Neuronal stem cell (in vitro differentiated cells): ENCODE data around the gene ZNF629. TPM values are rescaled to one million over a fixed set of nuclear protein-coding genes. Genes with fewer than 3 reads are reported as not detected.
A peak's percentile ranks its signal among the peaks of the same experiment; 100 is the strongest.

ENCODE experiments used
- DNase-seq: peaks from one replicate; pipeline ENCODE4 v3.0.0-alpha.2; 2013; ENCODE audit warnings: low spot score
- H2AFZ ChIP-seq: one replicate; pipeline ENCODE4 v1.6.1; 2013; ENCODE audit warnings: mild to moderate bottlenecking, low read length, inconsistent platforms
- H2AK5ac ChIP-seq: 2 replicates; pipeline ENCODE4 v1.6.1; 2013; ENCODE audit warnings: low read depth, mild to moderate bottlenecking, inconsistent platforms, low read length, moderate library complexity, mixed read lengths
- H2BK120ac ChIP-seq: 2 replicates; pipeline ENCODE4 v1.6.1; 2013; ENCODE audit warnings: low read depth, mild to moderate bottlenecking, inconsistent platforms, low read length, moderate library complexity, mixed read lengths
- H2BK12ac ChIP-seq: one replicate; pipeline ENCODE4 v1.6.1; 2013; ENCODE audit warnings: low read length, inconsistent platforms
- H2BK15ac ChIP-seq: 2 replicates; pipeline ENCODE4 v1.6.1; 2013; ENCODE audit warnings: mild to moderate bottlenecking, low read length, inconsistent platforms, mixed read lengths
- H2BK5ac ChIP-seq: one replicate; pipeline ENCODE4 v1.6.1; 2013; ENCODE audit warnings: inconsistent platforms, mild to moderate bottlenecking, low read length, moderate library complexity
- H3K14ac ChIP-seq: one replicate; pipeline ENCODE4 v1.6.1; 2013; ENCODE audit warnings: low read length, inconsistent platforms
- H3K18ac ChIP-seq: 2 replicates; pipeline ENCODE4 v1.6.1; 2013; ENCODE audit warnings: low read length, inconsistent platforms
- H3K23ac ChIP-seq: 2 replicates; pipeline ENCODE4 v1.6.1; 2013; ENCODE audit warnings: low read depth, mild to moderate bottlenecking, mixed read lengths, low read length, inconsistent platforms; ENCODE audit not compliant: poor library complexity
- H3K27ac ChIP-seq: replicated peaks from 3 replicates; pipeline ENCODE4 v1.5.1; 2013; ENCODE audit warnings: low read length, inconsistent platforms
- H3K27me3 ChIP-seq, 3 experiments: 2 replicates each; pipeline ENCODE4 v1.6.1; 2013; ENCODE audit warnings: low read length in 3 of 3, mild to moderate bottlenecking in 2 of 3, inconsistent platforms in 1 of 3, low read depth in 1 of 3, mixed read lengths in 1 of 3, moderate library complexity in 1 of 3; ENCODE audit not compliant: control insufficient read depth in 3 of 3, insufficient read depth in 3 of 3
- H3K36me3 ChIP-seq, 2 donors: replicated peaks in 1 of 2; 2 replicates each; pipeline ENCODE4 v1.6.1; 2013; ENCODE audit warnings: low read length in 2 of 2; ENCODE audit not compliant: control insufficient read depth in 2 of 2, insufficient read depth in 2 of 2
- H3K4ac ChIP-seq: 2 replicates; pipeline ENCODE4 v1.6.1; 2013; ENCODE audit warnings: inconsistent platforms, mild to moderate bottlenecking, low read length, moderate library complexity
- H3K4me1 ChIP-seq, 2 donors: 1 replicate in 1 of 2; 2 replicates in 1 of 2; pipeline ENCODE4 v1.6.1; 2013; ENCODE audit warnings: low read length in 2 of 2, low read depth in 1 of 2; ENCODE audit not compliant: control insufficient read depth in 2 of 2, insufficient read depth in 1 of 2
- H3K4me2 ChIP-seq: one replicate; pipeline ENCODE4 v1.6.1; 2013; ENCODE audit warnings: mild to moderate bottlenecking, low read length, inconsistent platforms; ENCODE audit not compliant: insufficient read depth, poor library complexity, severe bottlenecking
- H3K4me3 ChIP-seq, 2 donors: 2 replicates each; pipeline ENCODE4 v1.5.1; 2013; ENCODE audit warnings: low read length in 2 of 2, mild to moderate bottlenecking in 2 of 2, inconsistent platforms in 1 of 2, moderate library complexity in 1 of 2
- H3K79me1 ChIP-seq: one replicate; pipeline ENCODE4 v1.6.1; 2013; ENCODE audit warnings: low read depth, mild to moderate bottlenecking, inconsistent platforms, low read length, moderate library complexity
- H3K9ac ChIP-seq: one replicate; pipeline ENCODE4 v1.6.1; 2013; ENCODE audit warnings: mild to moderate bottlenecking, low read depth, low read length, inconsistent platforms; ENCODE audit not compliant: poor library complexity
- H3K9me3 ChIP-seq, 2 donors: replicated peaks in 1 of 2; 2 replicates each; pipeline versions ENCODE3 to v1.6.1; 2013; ENCODE audit warnings: low read length in 2 of 2, mild to moderate bottlenecking in 2 of 2, inconsistent platforms in 1 of 2, low read depth in 1 of 2, mixed read lengths in 1 of 2, moderate library complexity in 1 of 2; ENCODE audit not compliant: control insufficient read depth in 2 of 2, insufficient read depth in 1 of 2
- H4K8ac ChIP-seq: one replicate; pipeline ENCODE4 v1.6.1; 2013; ENCODE audit warnings: low read depth, mild to moderate bottlenecking, inconsistent platforms, low read length, moderate library complexity
- H4K91ac ChIP-seq: one replicate; pipeline ENCODE4 v1.6.1; 2013; ENCODE audit warnings: low read length, low read depth, mild to moderate bottlenecking, inconsistent platforms; ENCODE audit not compliant: poor library complexity
- WGBS, 2 donors: extraction: QIAGEN DNeasy Blood & Tissue Kit; methylation state at CpG; one replicate each; pipeline ENCODE4 v1.1.7; 2013; ENCODE audit warnings: missing lambda C conversion rate in 2 of 2, mixed read lengths in 1 of 2; ENCODE audit not compliant: insufficient read length in 2 of 2, insufficient replicate concordance in 1 of 2; ENCODE audit errors: extremely low coverage in 2 of 2; 5-methylcytosine and 5-hydroxymethylcytosine counted together
- polyA plus RNA-seq, 2 experiments: library from polyadenylated mRNA; stranded (reverse); fragments of 200-250 nt; gene quantifications; one replicate each; pipeline ENCODE4 v1.2.3, GENCODE V29; 2013

The ZNF629 gene
- polyA plus RNA-seq (2013, experiment 1 of 2) = 10.7 TPM
- 11.2 TPM for polyA plus RNA-seq (2013, experiment 2 of 2)

- H2BK15ac ChIP-seq = peak within 1 kb of the TSS; percentile 59
- no peaks in the 10 kb centered on the region for H3K27me3 ChIP-seq
- DNase-seq = peak; percentile 87
- peak within 1 kb of the TSS; percentile 97 for H3K18ac ChIP-seq
- H3K9me3 ChIP-seq = no peaks in the 10 kb centered on the region
- H3K4ac ChIP-seq = peak within 1 kb of the TSS; percentile 60
- H3K4me1 ChIP-seq = peaks cover 6 to 9% of the 10 kb centered on the region in 2 donors
- peak within 1 kb of the TSS; percentile 73 for H3K23ac ChIP-seq
- H2AK5ac ChIP-seq = peak within 1 kb of the TSS; percentile 89
- H4K91ac ChIP-seq = no peak within 1 kb of the TSS
- H3K9ac ChIP-seq = peak within 1 kb of the TSS; percentile 98
- no peak within 1 kb of the TSS for H2BK12ac ChIP-seq
- peak within 1 kb of the TSS; percentile 95 for H2AFZ ChIP-seq
- H2BK5ac ChIP-seq = peak within 1 kb of the TSS; percentile 62
- no peak within 1 kb of the TSS for H4K8ac ChIP-seq
- H3K4me3 ChIP-seq = peak within 1 kb of the TSS; percentile 76 to 91
- peaks cover 21 to 35% of the 10 kb centered on the region in 2 donors for H3K36me3 ChIP-seq
- H3K4me2 ChIP-seq = peak within 1 kb of the TSS; percentile 75
- WGBS, 2 donors = no CpG with 5 or more reads among the region's 37 CpGs
- peak within 1 kb of the TSS; percentile 80 for H3K27ac ChIP-seq
- peak within 1 kb of the TSS; percentile 94 for H3K14ac ChIP-seq
- H2BK120ac ChIP-seq = peak within 1 kb of the TSS; percentile 37
- H3K79me1 ChIP-seq = peaks cover 10% of the 10 kb centered on the region
Observed at GRCh38 chr16:30786936-30787612, at the start of gene ZNF629. Gene ZNF629 (minus strand): TSS chr16:30787205. CDS start chr16:30784482, 2,723 bp downstream.

DNA sequence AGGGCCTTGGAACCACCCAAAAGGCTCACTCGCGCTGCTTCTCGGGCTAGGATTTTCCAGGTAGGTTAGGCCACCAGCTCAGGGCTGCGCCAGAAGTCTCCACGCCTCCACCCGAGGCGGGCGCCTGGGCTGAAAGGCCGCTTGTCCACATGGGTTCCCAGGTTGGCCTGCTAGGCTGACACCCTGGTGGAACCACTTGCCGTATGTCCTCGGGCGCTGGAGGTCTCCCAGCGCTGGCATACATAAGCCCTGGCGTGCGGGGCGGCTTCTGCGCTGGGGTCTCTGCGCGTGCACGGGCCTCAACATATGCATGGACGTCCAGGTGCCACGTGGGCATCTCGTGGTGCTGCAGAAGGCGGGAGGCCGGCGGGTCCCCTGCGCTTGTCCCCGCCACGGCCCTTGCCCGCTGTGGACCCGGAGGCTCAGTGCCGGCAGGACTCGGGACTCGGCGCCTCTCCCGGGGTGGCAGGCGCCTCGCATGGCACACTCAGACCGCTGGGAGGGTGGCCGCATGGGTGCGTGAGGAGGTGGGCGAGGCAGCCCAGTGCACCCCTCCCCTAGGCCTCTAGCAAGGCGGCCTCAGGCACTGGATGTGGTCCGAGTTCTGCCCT lies 47.2 kb upstream of the ZNF629 start:
- no peak overlapping the region for H3K18ac ChIP-seq
- no peak overlapping the region for H3K27ac ChIP-seq
- DNase-seq = no peak
- no peak overlapping the region for H3K23ac ChIP-seq
- H4K91ac ChIP-seq = no peak overlapping the region
- H3K14ac ChIP-seq = peak overlapping the region; percentile 47
- H3K36me3 ChIP-seq = no peaks in the 10 kb centered on the region
- WGBS, 2 donors = no CpG with 5 or more reads among the region's 44 CpGs
- no peak overlapping the region for H3K4me2 ChIP-seq
- H2BK5ac ChIP-seq = no peak overlapping the region
- no peaks in the 10 kb centered on the region for H3K27me3 ChIP-seq
- peak overlapping the region in 1 of 2 donors; percentile 52 for H3K4me3 ChIP-seq
- no peaks in the 10 kb centered on the region for H3K79me1 ChIP-seq
- H2AFZ ChIP-seq = no peak overlapping the region
- H2BK15ac ChIP-seq = peak overlapping the region; percentile 7
- H2AK5ac ChIP-seq = no peak overlapping the region
- no peak overlapping the region for H2BK12ac ChIP-seq
- no peaks in the 10 kb centered on the region for H3K9me3 ChIP-seq
- no peak overlapping the region for H2BK120ac ChIP-seq
- H3K4me1 ChIP-seq = no peaks in the 10 kb centered on the region
- peak overlapping the region; percentile 34 for H3K9ac ChIP-seq
- H4K8ac ChIP-seq = no peak overlapping the region
- no peak overlapping the region for H3K4ac ChIP-seq

GRCh38 chr16:30830072-30830417 lies 43.0 kb upstream of the ZNF629 start:
- Histone ChIP-seq H4K8ac (no peak overlapping the region), H3K79me1 (no peaks in the 10 kb centered on the region), H3K4me1 (no peaks in the 10 kb centered on the region), H3K9me3 (no peaks in the 10 kb centered on the region), H2AK5ac (no peak overlapping the region), H2BK120ac (no peak overlapping the region), H2BK5ac (no peak overlapping the region), H3K27ac (no peak overlapping the region), H3K14ac (no peak overlapping the region), H3K27me3 (no peaks in the 10 kb centered on the region), H3K4me3 (no peak overlapping the region), H2AFZ (no peak overlapping the region), H2BK15ac (no peak overlapping the region), H3K9ac (no peak overlapping the region), H3K36me3 (no peaks in the 10 kb centered on the region), H3K23ac (no peak overlapping the region), H3K4ac (no peak overlapping the region), H4K91ac (no peak overlapping the region), H3K4me2 (no peak overlapping the region), H3K18ac (no peak overlapping the region), H2BK12ac (no peak overlapping the region)
- DNase-seq = no peak
- WGBS, 2 donors = no CpG with 5 or more reads among the region's 6 CpGs
